Measurements from ENCODE around the gene TASP1. TPM values are rescaled to one million over a fixed set of nuclear protein-coding genes. Genes with fewer than 3 reads are reported as not detected.

TASP1 gene
- total and polyA plus RNA-seq, 5 donors from 2014 or later, result 9.5 to 19.0 (median 12.6) TPM

DNA sequence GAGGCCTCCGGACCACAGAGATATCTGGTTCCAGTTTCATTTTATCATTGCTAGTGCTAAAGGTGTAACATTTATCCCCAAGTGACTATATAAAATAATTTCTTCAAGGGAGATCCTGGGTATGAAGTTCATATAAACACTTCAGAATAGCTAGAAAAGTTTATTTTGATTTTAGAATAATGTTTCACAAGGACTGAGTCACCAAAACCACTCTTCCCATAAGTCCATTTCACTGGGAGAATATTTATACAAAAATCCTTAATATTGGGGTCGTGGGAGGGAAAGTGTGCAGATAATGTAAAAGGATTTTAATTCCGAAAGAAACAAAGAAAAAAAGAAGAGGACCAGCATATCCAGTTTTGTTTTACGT lies 289.5 kb downstream of the TASP1 start:
- no peaks in the 10 kb centered on the region for H3K4me1 ChIP-seq (ENCODE audit: control insufficient read depth, insufficient read depth, low read length, poor library complexity, severe bottlenecking)
- no peak overlapping the region for H3K4me3 ChIP-seq (ENCODE audit: low read depth, low read length)
- peaks cover 10% of the 10 kb centered on the region for H3K27me3 Mint-ChIP-seq
- no peak overlapping the region for H3K4me3 Mint-ChIP-seq
- DNase-seq, result no peak
- no peak overlapping the region for H3K27ac Mint-ChIP-seq
- H3K9me3 ChIP-seq (ENCODE audit: control insufficient read depth in 2 of 2, low read length in 2 of 2), result no peaks in the 10 kb centered on the region
- no peaks in the 10 kb centered on the region for H3K36me3 ChIP-seq (ENCODE audit: control insufficient read depth, insufficient read depth, low read length)
- H3K9me3 Mint-ChIP-seq, result no peaks in the 10 kb centered on the region
- H3K27me3 ChIP-seq (ENCODE audit: control insufficient read depth, insufficient read depth, low read length), result no peaks in the 10 kb centered on the region
- H3K27ac ChIP-seq (ENCODE audit: insufficient read depth, low read length, poor library complexity, severe bottlenecking), result no peak overlapping the region
- no peaks in the 10 kb centered on the region for H3K4me1 Mint-ChIP-seq
- no peak for ATAC-seq (ENCODE audit: low read depth in 2 of 2)
- no peaks in the 10 kb centered on the region for H3K36me3 Mint-ChIP-seq

DNA sequence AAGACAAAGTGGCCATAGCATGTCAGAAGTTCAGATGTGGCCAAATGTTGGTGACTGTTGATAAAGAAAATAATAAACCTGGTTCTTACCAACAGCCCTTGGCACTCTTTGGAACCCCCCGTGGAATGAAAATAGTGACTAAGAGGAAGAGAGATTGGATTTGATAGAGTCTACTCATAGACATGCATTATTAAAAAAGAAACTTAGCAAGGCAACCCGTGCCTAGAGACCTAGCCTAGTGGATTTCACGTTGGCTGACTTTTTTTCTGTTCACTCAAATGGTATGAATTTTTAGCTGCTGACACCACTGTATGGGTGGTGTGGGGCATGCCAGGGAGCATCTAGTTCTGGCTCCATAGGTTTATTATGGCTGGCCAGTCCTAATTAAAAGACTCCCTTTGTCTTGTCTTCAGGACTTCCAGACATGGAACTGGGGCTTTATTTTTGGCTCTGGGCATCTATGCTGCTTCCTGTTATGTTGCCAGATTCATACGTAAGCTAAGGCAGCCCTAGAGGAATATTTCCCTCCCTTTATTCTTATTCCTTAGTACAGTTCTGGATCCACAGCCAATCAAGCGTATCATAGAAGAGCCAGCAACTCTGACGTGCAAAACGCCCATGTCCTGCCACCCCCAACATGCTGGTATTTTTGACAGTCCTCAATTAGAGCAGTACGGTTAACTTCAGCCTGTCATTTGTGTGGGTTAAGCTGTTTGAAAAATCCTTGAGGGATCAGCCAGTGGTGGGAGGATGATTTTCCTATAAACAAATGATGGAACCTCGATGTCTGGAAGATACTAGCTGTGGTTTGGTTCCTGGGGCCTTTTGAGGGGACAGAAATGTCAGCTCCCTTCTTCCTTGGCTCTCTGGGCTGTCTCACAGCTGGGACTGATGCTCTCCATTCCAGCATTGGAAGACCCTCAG lies 290.2 kb downstream of the TASP1 start:
- H3K4me1 Mint-ChIP-seq, result no peaks in the 10 kb centered on the region
- H3K27ac Mint-ChIP-seq, result no peak overlapping the region
- no peak overlapping the region for H3K4me3 ChIP-seq (ENCODE audit: low read depth, low read length)
- no peak overlapping the region for H3K4me3 Mint-ChIP-seq
- H3K9me3 ChIP-seq (ENCODE audit: control insufficient read depth in 2 of 2, low read length in 2 of 2), result no peaks in the 10 kb centered on the region
- H3K4me1 ChIP-seq (ENCODE audit: control insufficient read depth, insufficient read depth, low read length, poor library complexity, severe bottlenecking), result no peaks in the 10 kb centered on the region
- H3K36me3 Mint-ChIP-seq, result no peaks in the 10 kb centered on the region
- no peaks in the 10 kb centered on the region for H3K27me3 ChIP-seq (ENCODE audit: control insufficient read depth, insufficient read depth, low read length)
- no peak for DNase-seq
- H3K9me3 Mint-ChIP-seq, result peaks cover 0 to 1% (median 0%) of the 10 kb centered on the region in 7 donors
- H3K36me3 ChIP-seq (ENCODE audit: control insufficient read depth, insufficient read depth, low read length), result no peaks in the 10 kb centered on the region
- ATAC-seq (ENCODE audit: low read depth in 2 of 2), result no peak
- peaks cover 10% of the 10 kb centered on the region for H3K27me3 Mint-ChIP-seq
- no peak overlapping the region for H3K27ac ChIP-seq (ENCODE audit: insufficient read depth, low read length, poor library complexity, severe bottlenecking)

DNA sequence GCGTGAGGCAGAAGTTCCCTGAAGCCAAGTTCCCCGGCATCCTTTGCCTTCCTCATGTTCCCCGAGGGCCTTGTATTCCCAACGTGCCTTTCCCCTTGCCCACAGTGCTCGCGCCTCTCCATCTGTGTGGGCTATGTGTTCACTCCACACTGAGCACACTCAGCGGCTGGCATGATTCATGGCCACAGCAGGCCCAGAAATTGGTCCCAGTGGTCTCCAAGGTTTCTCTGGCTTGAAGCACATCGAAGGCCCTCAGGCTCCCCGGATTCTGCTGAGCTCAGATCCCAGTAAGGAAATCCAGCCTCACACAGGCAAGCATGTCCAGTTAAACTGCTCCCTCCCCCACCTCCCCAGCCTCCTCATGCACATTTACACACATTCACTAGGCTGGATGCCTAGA lies 294.1 kb downstream of the TASP1 start:
- Histone ChIP-seq H3K9me3 (ENCODE audit: control insufficient read depth in 2 of 2, low read length in 2 of 2) (no peaks in the 10 kb centered on the region), H3K4me1 (ENCODE audit: control insufficient read depth, insufficient read depth, low read length, poor library complexity, severe bottlenecking) (no peaks in the 10 kb centered on the region), H3K4me3 (ENCODE audit: low read depth, low read length) (no peak overlapping the region), H3K36me3 (ENCODE audit: control insufficient read depth, insufficient read depth, low read length) (no peaks in the 10 kb centered on the region), H3K27ac (ENCODE audit: insufficient read depth, low read length, poor library complexity, severe bottlenecking) (no peak overlapping the region), H3K27me3 (ENCODE audit: control insufficient read depth, insufficient read depth, low read length) (no peaks in the 10 kb centered on the region)
- Mint-ChIP-seq H3K27ac (no peak overlapping the region), H3K27me3 (peaks cover 5% of the 10 kb centered on the region), H3K9me3 (peaks cover 0 to 2% (median 0%) of the 10 kb centered on the region in 7 donors), H3K4me3 (no peak overlapping the region), H3K4me1 (no peaks in the 10 kb centered on the region), H3K36me3 (no peaks in the 10 kb centered on the region)
- ATAC-seq (ENCODE audit: low read depth in 2 of 2) (no peak), DNase-seq (no peak)

DNA sequence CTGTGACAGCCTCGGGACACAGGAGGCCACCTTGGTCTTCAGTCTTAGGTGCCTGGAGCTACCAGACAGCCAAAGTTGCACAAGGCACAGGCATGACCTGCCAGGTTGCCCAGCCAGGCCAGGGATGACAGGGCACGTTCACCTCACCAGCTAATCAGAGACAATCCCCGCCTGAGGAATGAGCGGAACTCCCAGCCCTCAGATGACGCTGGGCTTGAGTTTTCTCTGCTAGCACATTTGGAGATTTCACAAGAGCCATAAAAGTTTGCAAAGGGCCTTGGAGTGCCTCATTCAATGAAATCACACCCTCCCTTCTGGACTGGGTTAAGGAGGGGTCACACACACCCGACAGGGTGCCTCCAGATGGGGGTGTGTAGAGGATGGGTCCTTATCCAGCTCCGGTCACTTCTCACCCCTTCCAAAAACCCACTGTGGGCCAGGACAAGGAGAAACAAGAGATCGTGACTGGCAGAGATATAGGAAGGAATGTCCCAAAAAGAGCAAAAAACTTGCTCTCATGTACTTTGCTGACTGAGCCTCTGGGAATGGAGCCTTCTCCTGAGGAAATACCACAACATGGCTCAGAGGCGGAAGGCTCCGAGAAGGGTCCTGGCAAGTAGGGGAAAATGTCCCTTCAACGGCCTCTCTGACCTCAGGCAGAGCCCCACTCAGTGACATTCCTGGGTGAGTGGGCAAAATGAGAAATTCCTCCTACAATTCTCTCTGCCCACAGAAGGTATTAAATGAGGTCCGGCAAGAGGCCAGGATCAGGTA lies 296.1 kb downstream of the TASP1 start:
- ATAC-seq (ENCODE audit: low read depth in 2 of 2), result no peak

DNA sequence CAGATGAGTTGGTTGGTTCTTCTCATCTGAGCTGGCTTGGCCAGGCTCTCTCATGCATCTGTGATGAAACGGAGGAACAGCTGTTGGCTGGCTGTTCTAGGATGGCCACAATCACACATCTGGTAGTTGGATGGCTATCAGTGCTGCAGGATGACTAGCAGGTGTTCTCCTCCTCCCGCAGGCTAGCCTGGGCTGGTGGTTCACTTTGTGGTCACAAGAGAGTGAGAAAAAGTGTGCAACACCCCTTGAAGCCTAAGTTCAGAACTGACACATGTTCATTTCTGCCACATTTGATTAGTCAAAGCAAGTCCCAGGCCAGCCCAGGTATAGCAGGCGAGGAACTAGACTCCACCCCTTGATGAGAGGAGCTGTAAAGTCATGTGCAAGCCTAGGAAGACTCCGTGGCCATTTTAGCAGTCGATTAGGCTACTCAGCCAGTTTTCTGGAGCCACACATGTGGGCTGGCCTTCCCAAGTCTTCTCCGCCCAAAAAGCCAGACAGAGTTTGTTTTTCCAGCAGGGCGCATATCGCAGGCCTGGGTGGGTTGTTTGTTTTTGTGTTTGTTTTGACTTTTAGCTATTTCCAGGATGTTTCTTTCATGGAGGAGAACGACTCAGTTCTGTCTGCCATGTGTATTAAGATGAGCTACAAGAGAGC lies 296.9 kb downstream of the TASP1 start:
- no peaks in the 10 kb centered on the region for H3K36me3 ChIP-seq (ENCODE audit: control insufficient read depth, insufficient read depth, low read length)
- H3K9me3 Mint-ChIP-seq, result peaks cover 0 to 2% (median 0%) of the 10 kb centered on the region in 7 donors
- H3K4me3 ChIP-seq (ENCODE audit: low read depth, low read length), result no peak overlapping the region
- no peaks in the 10 kb centered on the region for H3K9me3 ChIP-seq (ENCODE audit: control insufficient read depth in 2 of 2, low read length in 2 of 2)
- ATAC-seq (ENCODE audit: low read depth in 2 of 2), result no peak
- H3K27me3 Mint-ChIP-seq, result no peaks in the 10 kb centered on the region
- no peaks in the 10 kb centered on the region for H3K4me1 Mint-ChIP-seq
- no peak overlapping the region for H3K4me3 Mint-ChIP-seq
- no peak overlapping the region for H3K27ac Mint-ChIP-seq
- no peaks in the 10 kb centered on the region for H3K36me3 Mint-ChIP-seq
- DNase-seq, result no peak
- no peaks in the 10 kb centered on the region for H3K4me1 ChIP-seq (ENCODE audit: control insufficient read depth, insufficient read depth, low read length, poor library complexity, severe bottlenecking)
- no peaks in the 10 kb centered on the region for H3K27me3 ChIP-seq (ENCODE audit: control insufficient read depth, insufficient read depth, low read length)
- no peak overlapping the region for H3K27ac ChIP-seq (ENCODE audit: insufficient read depth, low read length, poor library complexity, severe bottlenecking)

More for the DNA sequence above, 296.1 kb downstream of the TASP1 start:
- Histone ChIP-seq H3K4me1 (ENCODE audit: control insufficient read depth, insufficient read depth, low read length, poor library complexity, severe bottlenecking) (no peaks in the 10 kb centered on the region), H3K9me3 (ENCODE audit: control insufficient read depth in 2 of 2, low read length in 2 of 2) (no peaks in the 10 kb centered on the region), H3K4me3 (ENCODE audit: low read depth, low read length) (no peak overlapping the region), H3K27me3 (ENCODE audit: control insufficient read depth, insufficient read depth, low read length) (no peaks in the 10 kb centered on the region), H3K27ac (ENCODE audit: insufficient read depth, low read length, poor library complexity, severe bottlenecking) (no peak overlapping the region), H3K36me3 (ENCODE audit: control insufficient read depth, insufficient read depth, low read length) (no peaks in the 10 kb centered on the region)
- Mint-ChIP-seq H3K4me1 (no peaks in the 10 kb centered on the region), H3K27me3 (peaks cover 5% of the 10 kb centered on the region), H3K9me3 (peaks cover 0 to 2% (median 0%) of the 10 kb centered on the region in 7 donors), H3K4me3 (no peak overlapping the region), H3K36me3 (no peaks in the 10 kb centered on the region), H3K27ac (no peak overlapping the region)
- no peak for DNase-seq

DNA sequence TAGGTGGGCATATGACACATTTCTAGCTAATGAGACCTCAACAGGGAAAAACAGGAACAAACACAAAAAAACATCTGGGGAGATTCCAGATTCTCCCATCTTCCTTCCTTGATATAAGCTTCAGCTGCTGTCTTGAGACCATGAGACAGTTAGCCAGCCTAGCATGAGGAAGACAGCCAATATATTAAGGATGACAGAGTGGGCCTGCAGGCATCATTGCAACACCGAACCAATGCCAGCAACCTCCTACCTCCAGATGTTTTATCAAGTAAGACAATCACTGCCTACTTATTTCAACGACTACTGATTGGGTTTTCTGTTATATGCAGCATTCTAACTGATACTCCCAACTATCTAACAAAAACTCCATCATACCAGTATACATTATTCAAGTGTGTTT lies 298.6 kb downstream of the TASP1 start:
- no peaks in the 10 kb centered on the region for H3K36me3 ChIP-seq (ENCODE audit: control insufficient read depth, insufficient read depth, low read length)
- no peak for DNase-seq
- H3K4me3 Mint-ChIP-seq, result no peak overlapping the region

More for the DNA sequence above, 298.6 kb downstream of the TASP1 start:
- Mint-ChIP-seq H3K4me1 (no peaks in the 10 kb centered on the region), H3K36me3 (no peaks in the 10 kb centered on the region), H3K9me3 (peaks cover 0 to 2% (median 0%) of the 10 kb centered on the region in 7 donors), H3K27me3 (no peaks in the 10 kb centered on the region), H3K27ac (no peak overlapping the region)
- H3K27ac ChIP-seq (ENCODE audit: insufficient read depth, low read length, poor library complexity, severe bottlenecking), result no peak overlapping the region
- no peaks in the 10 kb centered on the region for H3K4me1 ChIP-seq (ENCODE audit: control insufficient read depth, insufficient read depth, low read length, poor library complexity, severe bottlenecking)
- ATAC-seq (ENCODE audit: low read depth in 2 of 2), result no peak
- H3K9me3 ChIP-seq (ENCODE audit: control insufficient read depth in 2 of 2, low read length in 2 of 2), result no peaks in the 10 kb centered on the region
- no peak overlapping the region for H3K4me3 ChIP-seq (ENCODE audit: low read depth, low read length)
- no peaks in the 10 kb centered on the region for H3K27me3 ChIP-seq (ENCODE audit: control insufficient read depth, insufficient read depth, low read length)

Data from CD4-positive, CD25-positive, alpha-beta regulatory T cell (primary cell).